Common myeloid progenitor, CD34-positive (primary cell): ENCODE results near the gene TUBB4B.

Experiments
- CTCF ChIA-PET: fragments of 350-600 bp; sonication (Branson Sonifier 250); formaldehyde crosslinking; loops from one replicate; lab custom pipeline; 2021; ENCODE audit warnings: antibody characterized with exemption; lab: Charles Lee
- POLR2A ChIA-PET: fragments of 350-600 bp; sonication (Branson Sonifier 250); formaldehyde crosslinking; loops from one replicate; lab custom pipeline; 2021; ENCODE audit warnings: antibody characterized with exemption; lab: Charles Lee
- DNase-seq, 3 donors: peaks; one replicate each; pipeline versions ENCODE4 v3.0.0 to v3.0.0-alpha.2; 2013
- H3K27ac ChIP-seq, 2 experiments: 1 replicate in 1 of 2; 2 replicates in 1 of 2; pipeline ENCODE4 v1.7.0; 2013; ENCODE audit warnings: inconsistent platforms in 2 of 2, low read length in 2 of 2, mild to moderate bottlenecking in 2 of 2, low read depth in 1 of 2, moderate library complexity in 1 of 2; ENCODE audit not compliant: severe bottlenecking in 2 of 2, insufficient read depth in 1 of 2, poor library complexity in 1 of 2
- H3K27me3 ChIP-seq, 5 experiments: replicated peaks in 2 of 5; 1 replicate in 3 of 5; 2 replicates in 2 of 5; pipeline versions ENCODE4 v1.6.1 to v1.7.0; 2013; ENCODE audit warnings: low read length in 4 of 5, mild to moderate bottlenecking in 2 of 5, moderate library complexity in 2 of 5, inconsistent platforms in 1 of 5; ENCODE audit not compliant: insufficient read depth in 5 of 5, control insufficient read depth in 4 of 5
- H3K36me3 ChIP-seq, 4 experiments: 1 replicate in 2 of 4; 2 replicates in 2 of 4; pipeline versions ENCODE4 v1.6.1 to v1.7.0; 2013; ENCODE audit warnings: low read length in 3 of 4, control low read depth in 1 of 4, mild to moderate bottlenecking in 1 of 4; ENCODE audit not compliant: control insufficient read depth in 4 of 4, insufficient read depth in 4 of 4
- H3K4me1 ChIP-seq, 4 experiments: 1 replicate in 3 of 4; 2 replicates in 1 of 4; pipeline versions ENCODE4 v1.6.1 to v1.7.1; 2013; ENCODE audit warnings: low read length in 3 of 4, mild to moderate bottlenecking in 3 of 4, control low read depth in 1 of 4, inconsistent platforms in 1 of 4, moderate library complexity in 1 of 4; ENCODE audit not compliant: control insufficient read depth in 4 of 4, insufficient read depth in 4 of 4; ENCODE audit errors: control extremely low read depth in 1 of 4
- H3K4me3 ChIP-seq, 7 experiments: 1 replicate in 4 of 7; 2 replicates in 3 of 7; pipeline versions ENCODE4 v1.5.1 to v1.7.0; 2013; ENCODE audit warnings: mild to moderate bottlenecking in 7 of 7, low read length in 6 of 7, moderate library complexity in 6 of 7, inconsistent platforms in 2 of 7, low read depth in 2 of 7, control low read depth in 1 of 7; ENCODE audit not compliant: insufficient read depth in 4 of 7, control insufficient read depth in 1 of 7; ENCODE audit errors: extremely low read depth in 1 of 7
- H3K9me3 ChIP-seq, 5 experiments: 1 replicate in 4 of 5; 2 replicates in 1 of 5; pipeline versions ENCODE4 v1.6.1 to v1.7.1; 2013; ENCODE audit warnings: low read length in 4 of 5, mild to moderate bottlenecking in 2 of 5, inconsistent platforms in 1 of 5, low read depth in 1 of 5, moderate library complexity in 1 of 5; ENCODE audit not compliant: control insufficient read depth in 4 of 5, insufficient read depth in 2 of 5; ENCODE audit errors: control extremely low read depth in 1 of 5
- WGBS: methylation state at CpG from one replicate; pipeline ENCODE4 v1.1.5; 2013; ENCODE audit not compliant: insufficient coverage; 5-methylcytosine and 5-hydroxymethylcytosine counted together

Gene TUBB4B

GRCh38 chr9:137280474-137281344, 39.6 kb downstream of the TUBB4B start:
- CTCF ChIA-PET: interaction anchor here (1.1 to 1.2 kb wide), 2 partner anchors 9 to 44 kb away, joined by 3 read pairs; no protein-coding TSS in a partner anchor
- Histone ChIP-seq H3K27ac (no peak overlapping the region), H3K36me3 (peaks cover 3 to 40% (median 18%) of the 10 kb centered on the region in 4 experiments), H3K4me3 (peak overlapping the region in 3 of 7 experiments; percentile 9 to 28 (median 19)), H3K9me3 (no peaks in the 10 kb centered on the region), H3K4me1 (peaks cover 0 to 69% (median 60%) of the 10 kb centered on the region in 4 experiments), H3K27me3 (no peaks in the 10 kb centered on the region)
- POLR2A ChIA-PET: no interaction called here
- DNase-seq: peak in 2 of 3 donors; percentile 62 to 66
- WGBS: 62% methylated on average over 64 of the region's 85 CpGs

- H3K4me3 ChIP-seq: peak overlapping the region in 1 of 7 experiments; percentile 19
- H3K36me3 ChIP-seq: peaks cover 3 to 40% (median 18%) of the 10 kb centered on the region in 4 experiments
- POLR2A ChIA-PET: no interaction called here
- no peak overlapping the region for H3K27ac ChIP-seq
- no peaks in the 10 kb centered on the region for H3K27me3 ChIP-seq
- no peak for DNase-seq
- 85% methylated on average over 27 of the region's 39 CpGs for WGBS
- CTCF ChIA-PET: interaction anchor here (1.4 to 2.1 kb wide), 3 partner anchors 9 to 21 kb away, joined by 3 to 6 read pairs (median 4); partner anchors contain the start of gene NRARP
- H3K4me1 ChIP-seq: peaks cover 0 to 61% (median 52%) of the 10 kb centered on the region in 4 experiments
- no peaks in the 10 kb centered on the region for H3K9me3 ChIP-seq
Observed at GRCh38 chr9:137281345-137282116, 40.4 kb downstream of the TUBB4B start.

GRCh38 chr9:137286975-137287383, 45.9 kb downstream of the TUBB4B start:
- peak; percentile 65 to 83 (median 74) for DNase-seq
- H3K9me3 ChIP-seq: no peaks in the 10 kb centered on the region
- CTCF ChIA-PET: interaction anchor here (0.7 to 2.5 kb wide), 28 partner anchors 10 to 386 kb away, joined by 3 to 13 read pairs (median 4); partner anchors contain the start of genes EXD3, NOXA1, NRARP and TOR4A
- H3K4me1 ChIP-seq: peaks cover 0 to 14% (median 9%) of the 10 kb centered on the region in 4 experiments
- H3K36me3 ChIP-seq: peaks cover 0 to 15% (median 6%) of the 10 kb centered on the region in 4 experiments
- H3K27me3 ChIP-seq: no peaks in the 10 kb centered on the region
- no peak overlapping the region for H3K4me3 ChIP-seq
- no peak overlapping the region for H3K27ac ChIP-seq
- 61% methylated on average over 14 of the region's 14 CpGs for WGBS
- POLR2A ChIA-PET: interaction anchor here (1.1 kb wide), 1 partner anchor 125 kb away, joined by 4 read pairs; no protein-coding TSS in a partner anchor

DNA sequence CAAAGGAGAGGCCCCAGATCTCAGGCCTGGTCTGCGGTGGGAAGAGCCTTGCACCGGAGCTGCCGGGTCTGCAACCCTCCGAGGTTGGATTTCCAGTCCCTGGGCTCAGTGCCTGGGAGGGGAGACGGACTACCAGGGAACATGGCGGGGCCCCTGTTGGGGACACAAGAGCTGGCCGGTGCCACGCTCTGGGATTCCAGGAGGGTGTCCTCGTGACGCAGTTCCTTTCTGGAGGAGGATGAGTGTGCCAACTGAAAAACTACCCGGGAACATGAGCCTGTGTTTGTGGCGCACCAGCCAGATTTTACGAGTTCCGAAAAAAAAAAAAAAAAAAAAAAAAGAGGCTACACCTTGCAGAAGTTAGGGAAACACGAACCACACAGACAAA, 52.0 kb downstream of the TUBB4B start:
- Histone ChIP-seq H3K27me3 (peaks cover 0 to 14% (median 0%) of the 10 kb centered on the region in 5 experiments), H3K4me1 (peaks cover 0 to 26% (median 22%) of the 10 kb centered on the region in 4 experiments), H3K27ac (no peak overlapping the region), H3K36me3 (no peaks in the 10 kb centered on the region), H3K4me3 (no peak overlapping the region), H3K9me3 (no peaks in the 10 kb centered on the region)
- ChIA-PET POLR2A (interaction anchor here (1.5 kb wide), 1 partner anchor 28 kb away, joined by 4 read pairs; no protein-coding TSS in a partner anchor), CTCF (interaction anchor here (1.1 kb wide), 1 partner anchor 115 kb away, joined by 4 read pairs; no protein-coding TSS in a partner anchor)
- no peak for DNase-seq
- 99% methylated on average over 11 of the region's 15 CpGs for WGBS
